HEK293 (cell line): ENCODE measurements around the gene EVL.

Source experiments
- ATF2 ChIP-seq: fragments of 450-650 bp; formaldehyde crosslinking; IDR thresholded peaks from 2 replicates; pipeline ENCODE4 v1.5.1; 2016; ENCODE audit warnings: missing biosample characterization, missing genetic modification characterization, low read depth
- ZEB2 ChIP-seq: fragments of 450-650 bp; formaldehyde crosslinking; IDR thresholded peaks from 2 replicates; pipeline ENCODE4 v1.5.1; 2016; ENCODE audit warnings: missing biosample characterization, missing genetic modification characterization
- ZNF121 ChIP-seq: fragments of 450-650 bp; formaldehyde crosslinking; IDR thresholded peaks from 2 replicates; pipeline ENCODE4 v1.5.1; 2016; ENCODE audit warnings: missing biosample characterization, missing genetic modification characterization
- ZNF26 ChIP-seq: fragments of 450-650 bp; formaldehyde crosslinking; IDR thresholded peaks from 2 replicates; pipeline ENCODE4 v1.5.1; 2016; ENCODE audit warnings: missing biosample characterization, missing genetic modification characterization
- ZNF311 ChIP-seq: fragments of 450-650 bp; formaldehyde crosslinking; IDR thresholded peaks from 2 replicates; pipeline ENCODE4 v1.5.1; 2017; ENCODE audit warnings: missing biosample characterization, missing genetic modification characterization, borderline replicate concordance
- TF ChIP-seq, protein P1 (sequence below): fragments of 450-650 bp; formaldehyde crosslinking; IDR thresholded peaks from 2 replicates; pipeline ENCODE4 v1.5.1; 2016; ENCODE audit warnings: missing biosample characterization, missing genetic modification characterization
- TF ChIP-seq, protein P2 (sequence below): fragments of 450-650 bp; formaldehyde crosslinking; IDR thresholded peaks from 2 replicates; pipeline ENCODE4 v1.5.1; 2016; ENCODE audit warnings: missing biosample characterization, missing genetic modification characterization

DNA sequence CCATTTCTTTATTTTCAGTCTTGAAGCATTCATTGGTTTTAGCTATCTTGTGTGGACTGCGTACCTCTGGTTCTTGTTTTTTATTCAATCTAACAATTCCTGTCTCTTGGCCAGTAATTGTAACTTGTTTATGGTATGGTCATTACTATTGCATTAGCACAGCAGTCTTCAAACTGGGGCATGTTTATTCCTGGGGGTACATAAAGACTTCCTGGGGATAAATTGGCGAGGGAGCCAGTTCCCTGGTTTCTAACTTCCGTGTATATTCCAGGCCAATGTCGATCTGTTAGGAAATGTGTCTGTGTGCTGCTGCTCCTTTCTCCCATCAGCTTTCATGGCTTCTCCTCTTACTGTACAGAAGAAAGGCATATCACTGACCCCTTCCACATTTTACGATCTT, 13.7 kb upstream of the EVL start:
- TF ChIP-seq, protein P1, sequence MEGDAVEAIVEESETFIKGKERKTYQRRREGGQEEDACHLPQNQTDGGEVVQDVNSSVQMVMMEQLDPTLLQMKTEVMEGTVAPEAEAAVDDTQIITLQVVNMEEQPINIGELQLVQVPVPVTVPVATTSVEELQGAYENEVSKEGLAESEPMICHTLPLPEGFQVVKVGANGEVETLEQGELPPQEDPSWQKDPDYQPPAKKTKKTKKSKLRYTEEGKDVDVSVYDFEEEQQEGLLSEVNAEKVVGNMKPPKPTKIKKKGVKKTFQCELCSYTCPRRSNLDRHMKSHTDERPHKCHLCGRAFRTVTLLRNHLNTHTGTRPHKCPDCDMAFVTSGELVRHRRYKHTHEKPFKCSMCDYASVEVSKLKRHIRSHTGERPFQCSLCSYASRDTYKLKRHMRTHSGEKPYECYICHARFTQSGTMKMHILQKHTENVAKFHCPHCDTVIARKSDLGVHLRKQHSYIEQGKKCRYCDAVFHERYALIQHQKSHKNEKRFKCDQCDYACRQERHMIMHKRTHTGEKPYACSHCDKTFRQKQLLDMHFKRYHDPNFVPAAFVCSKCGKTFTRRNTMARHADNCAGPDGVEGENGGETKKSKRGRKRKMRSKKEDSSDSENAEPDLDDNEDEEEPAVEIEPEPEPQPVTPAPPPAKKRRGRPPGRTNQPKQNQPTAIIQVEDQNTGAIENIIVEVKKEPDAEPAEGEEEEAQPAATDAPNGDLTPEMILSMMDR (tag by site-specific recombination) = no peak
- no peak for TF ChIP-seq ZNF311 (tag by site-specific recombination)
- TF ChIP-seq ZNF26 = no peak
- no peak for TF ChIP-seq ZEB2 (tag by site-specific recombination)
- TF ChIP-seq, protein P2, sequence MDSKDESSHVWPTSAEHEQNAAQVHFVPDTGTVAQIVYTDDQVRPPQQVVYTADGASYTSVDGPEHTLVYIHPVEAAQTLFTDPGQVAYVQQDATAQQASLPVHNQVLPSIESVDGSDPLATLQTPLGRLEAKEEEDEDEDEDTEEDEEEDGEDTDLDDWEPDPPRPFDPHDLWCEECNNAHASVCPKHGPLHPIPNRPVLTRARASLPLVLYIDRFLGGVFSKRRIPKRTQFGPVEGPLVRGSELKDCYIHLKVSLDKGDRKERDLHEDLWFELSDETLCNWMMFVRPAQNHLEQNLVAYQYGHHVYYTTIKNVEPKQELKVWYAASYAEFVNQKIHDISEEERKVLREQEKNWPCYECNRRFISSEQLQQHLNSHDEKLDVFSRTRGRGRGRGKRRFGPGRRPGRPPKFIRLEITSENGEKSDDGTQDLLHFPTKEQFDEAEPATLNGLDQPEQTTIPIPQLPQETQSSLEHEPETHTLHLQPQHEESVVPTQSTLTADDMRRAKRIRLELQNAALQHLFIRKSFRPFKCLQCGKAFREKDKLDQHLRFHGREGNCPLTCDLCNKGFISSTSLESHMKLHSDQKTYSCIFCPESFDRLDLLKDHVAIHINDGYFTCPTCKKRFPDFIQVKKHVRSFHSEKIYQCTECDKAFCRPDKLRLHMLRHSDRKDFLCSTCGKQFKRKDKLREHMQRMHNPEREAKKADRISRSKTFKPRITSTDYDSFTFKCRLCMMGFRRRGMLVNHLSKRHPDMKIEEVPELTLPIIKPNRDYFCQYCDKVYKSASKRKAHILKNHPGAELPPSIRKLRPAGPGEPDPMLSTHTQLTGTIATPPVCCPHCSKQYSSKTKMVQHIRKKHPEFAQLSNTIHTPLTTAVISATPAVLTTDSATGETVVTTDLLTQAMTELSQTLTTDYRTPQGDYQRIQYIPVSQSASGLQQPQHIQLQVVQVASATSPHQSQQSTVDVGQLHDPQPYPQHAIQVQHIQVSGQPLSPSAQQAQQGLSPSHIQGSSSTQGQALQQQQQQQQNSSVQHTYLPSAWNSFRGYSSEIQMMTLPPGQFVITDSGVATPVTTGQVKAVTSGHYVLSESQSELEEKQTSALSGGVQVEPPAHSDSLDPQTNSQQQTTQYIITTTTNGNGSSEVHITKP (tag by site-specific recombination) = no peak
- TF ChIP-seq ZNF121 (tag by site-specific recombination) = no peak
- TF ChIP-seq ATF2 (tag by site-specific recombination) = no peak
